Natural killer cell (primary cell): Measurements from ENCODE around the gene YWHAE. TPM values are rescaled to one million over a fixed set of nuclear protein-coding genes. Genes with fewer than 3 reads are reported as not detected.

ENCODE experiments used
- ATAC-seq, 3 donors: fragments of 150-1000 bp in 2 of 3; fragments of 200-7000 bp in 1 of 3; cut with Tn5 transposase; 1 replicate in 1 of 3; 2 replicates in 2 of 3; pipeline ENCODE4 v1.10.0; 2021; ENCODE audit warnings: mild to moderate bottlenecking in 2 of 3, moderate library complexity in 2 of 3
- DNase-seq, 2 donors: peaks; one replicate each; pipeline versions ENCODE4 v3.0.0 to v3.0.0-alpha.2; 2013 to 2021; ENCODE audit warnings: mixed read lengths in 1 of 2
- H3K27ac ChIP-seq: one replicate; pipeline ENCODE4 v1.5.1; 2013; ENCODE audit warnings: mild to moderate bottlenecking, low read length
- H3K27me3 ChIP-seq: one replicate; pipeline ENCODE4 v1.6.1; 2013; ENCODE audit warnings: low read length; ENCODE audit not compliant: control insufficient read depth, insufficient read depth
- H3K36me3 ChIP-seq: one replicate; pipeline ENCODE4 v1.6.1; 2013; ENCODE audit warnings: low read length; ENCODE audit not compliant: control insufficient read depth, insufficient read depth
- H3K4me1 ChIP-seq: one replicate; pipeline ENCODE4 v1.6.1; 2013; ENCODE audit warnings: low read length; ENCODE audit not compliant: control insufficient read depth, insufficient read depth
- H3K4me3 ChIP-seq: one replicate; pipeline ENCODE4 v1.5.1; 2013; ENCODE audit warnings: low read length
- H3K9me3 ChIP-seq: one replicate; pipeline ENCODE4 v1.6.1; 2013; ENCODE audit warnings: low read length; ENCODE audit not compliant: control insufficient read depth, insufficient read depth
- H3K27ac Mint-ChIP-seq, 2 donors: one replicate each; pipeline ENCODE4 v1.8.0; 2022; ENCODE audit warnings: mild to moderate bottlenecking in 2 of 2, mixed read lengths in 2 of 2, moderate library complexity in 1 of 2
- H3K27me3 Mint-ChIP-seq, 2 donors: one replicate each; pipeline ENCODE4 v1.8.0; 2022; ENCODE audit warnings: low read depth in 2 of 2, mixed read lengths in 2 of 2
- H3K36me3 Mint-ChIP-seq: one replicate; pipeline ENCODE4 v1.8.0; 2022; ENCODE audit warnings: mixed read lengths
- H3K4me1 Mint-ChIP-seq, 2 donors: one replicate each; pipeline ENCODE4 v1.8.0; 2022; ENCODE audit warnings: mixed read lengths in 2 of 2
- H3K4me3 Mint-ChIP-seq: one replicate; pipeline ENCODE4 v1.8.0; 2022; ENCODE audit warnings: mild to moderate bottlenecking, moderate library complexity, mixed read lengths
- H3K9me3 Mint-ChIP-seq, 2 donors: one replicate each; pipeline ENCODE4 v1.8.0; 2022; ENCODE audit warnings: mixed read lengths in 2 of 2
- WGBS: methylation state at CpG from one replicate; pipeline ENCODE4 v1.1.7; 2013; ENCODE audit warnings: missing lambda C conversion rate; ENCODE audit not compliant: insufficient coverage; 5-methylcytosine and 5-hydroxymethylcytosine counted together
- intact Hi-C: fragments of 100-400 bp; cut with micrococcal nuclease; formaldehyde crosslinking; loops from one replicate; pipeline ENCODE4 v1.14.2; 2022
- total RNA-seq, 4 donors: library from RNA; stranded (reverse); fragments of 120-200 nt in 1 of 4; gene quantifications; one replicate each; pipeline versions ENCODE4 v1.2.3 to v1.2.4, GENCODE V29; 2013 to 2022
- TF ChIP-seq, protein P1 (sequence below): fragments of 200-600 bp; IDR thresholded peaks from one replicate; pipeline ENCODE4 v1.8.0; 2022; ENCODE audit warnings: antibody characterized with exemption

The YWHAE gene
- total RNA-seq, 3 donors from 2014 or later (not counting 1 experiment from before 2014, with no cell fraction given), result 116 to 134 (median 132) TPM

DNA sequence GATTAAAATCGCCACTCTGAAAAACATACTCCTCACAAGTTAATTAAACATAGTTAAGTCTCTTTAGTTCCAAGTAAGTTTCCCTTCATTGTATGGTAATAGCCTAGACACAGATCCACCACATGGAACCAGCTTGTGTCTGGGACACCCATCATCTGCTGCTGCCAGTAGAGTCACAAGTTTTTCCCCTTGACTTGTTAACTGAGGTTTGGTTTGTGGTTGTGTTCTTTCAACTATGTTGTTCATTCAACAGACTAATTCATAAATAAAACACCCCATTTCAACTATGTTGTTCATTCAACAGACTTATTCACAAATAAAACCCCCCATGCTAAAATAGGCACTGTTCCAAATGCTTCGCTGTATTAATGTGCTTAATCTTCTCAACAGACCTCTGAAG, 24.4 kb downstream of the YWHAE start:
- Mint-ChIP-seq H3K27me3 (no peaks in the 10 kb centered on the region), H3K4me3 (peak overlapping the region; percentile 17), H3K27ac (peak overlapping the region; percentile 47 to 80), H3K36me3 (no peaks in the 10 kb centered on the region), H3K4me1 (peaks cover 79 to 82% of the 10 kb centered on the region in 2 donors), H3K9me3 (no peaks in the 10 kb centered on the region)
- intact Hi-C loops, result loop anchor here (1.0 to 2.0 kb wide), 2 partner anchors 15 to 187 kb away; partner anchors contain the start of gene PITPNA
- peak; percentile 54 to 75 (median 75) for ATAC-seq
- H3K4me1 ChIP-seq, result peaks cover 66% of the 10 kb centered on the region
- H3K36me3 ChIP-seq, result peaks cover 10% of the 10 kb centered on the region
- no peak overlapping the region for H3K4me3 ChIP-seq
- TF ChIP-seq, protein P1, sequence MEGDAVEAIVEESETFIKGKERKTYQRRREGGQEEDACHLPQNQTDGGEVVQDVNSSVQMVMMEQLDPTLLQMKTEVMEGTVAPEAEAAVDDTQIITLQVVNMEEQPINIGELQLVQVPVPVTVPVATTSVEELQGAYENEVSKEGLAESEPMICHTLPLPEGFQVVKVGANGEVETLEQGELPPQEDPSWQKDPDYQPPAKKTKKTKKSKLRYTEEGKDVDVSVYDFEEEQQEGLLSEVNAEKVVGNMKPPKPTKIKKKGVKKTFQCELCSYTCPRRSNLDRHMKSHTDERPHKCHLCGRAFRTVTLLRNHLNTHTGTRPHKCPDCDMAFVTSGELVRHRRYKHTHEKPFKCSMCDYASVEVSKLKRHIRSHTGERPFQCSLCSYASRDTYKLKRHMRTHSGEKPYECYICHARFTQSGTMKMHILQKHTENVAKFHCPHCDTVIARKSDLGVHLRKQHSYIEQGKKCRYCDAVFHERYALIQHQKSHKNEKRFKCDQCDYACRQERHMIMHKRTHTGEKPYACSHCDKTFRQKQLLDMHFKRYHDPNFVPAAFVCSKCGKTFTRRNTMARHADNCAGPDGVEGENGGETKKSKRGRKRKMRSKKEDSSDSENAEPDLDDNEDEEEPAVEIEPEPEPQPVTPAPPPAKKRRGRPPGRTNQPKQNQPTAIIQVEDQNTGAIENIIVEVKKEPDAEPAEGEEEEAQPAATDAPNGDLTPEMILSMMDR, result no peak
- no peaks in the 10 kb centered on the region for H3K27me3 ChIP-seq
- peak in 1 of 2 donors; percentile 58 for DNase-seq
- 36% methylated on average over 2 of the region's 2 CpGs for WGBS
- no peak overlapping the region for H3K27ac ChIP-seq
- no peaks in the 10 kb centered on the region for H3K9me3 ChIP-seq

DNA sequence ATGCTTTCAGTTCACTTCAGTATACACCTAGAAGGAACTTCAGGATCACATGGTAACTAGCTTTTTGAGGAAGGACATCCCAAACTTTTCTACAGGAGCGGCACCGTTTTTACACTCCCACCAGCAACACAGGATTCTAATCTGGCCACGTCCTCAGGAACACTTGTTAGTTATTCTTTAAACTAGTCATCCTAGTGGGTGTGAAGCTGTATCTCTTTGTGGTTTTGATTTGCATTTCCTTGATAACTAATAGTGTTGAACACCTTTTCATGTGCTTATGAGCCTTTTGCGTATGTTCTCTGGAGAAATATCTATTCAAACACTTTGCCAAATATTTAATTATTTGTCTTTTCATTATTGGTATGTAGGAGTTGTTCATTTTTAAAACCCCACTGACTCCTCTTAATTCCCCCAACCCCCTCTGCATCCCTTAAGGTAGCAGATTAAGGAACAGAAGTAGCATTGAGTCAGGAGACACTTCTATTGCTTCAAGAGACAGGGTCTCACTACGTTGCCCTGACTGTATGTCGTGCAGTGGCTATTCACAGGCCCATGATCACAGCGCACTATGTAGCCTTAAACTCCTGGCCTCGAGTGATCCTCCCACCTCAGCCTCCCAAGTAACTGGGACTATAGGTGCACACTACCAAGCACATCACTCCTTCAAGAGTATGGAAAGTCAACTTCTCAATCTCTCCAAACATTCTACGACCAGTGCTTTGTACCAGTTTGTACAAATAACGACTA, 25.4 kb downstream of the YWHAE start:
- peak in 1 of 2 donors; percentile 53 for DNase-seq
- WGBS, result 66% methylated on average over 8 of the region's 10 CpGs
- Mint-ChIP-seq H3K4me3 (peak overlapping the region; percentile 17), H3K27me3 (no peaks in the 10 kb centered on the region), H3K27ac (peak overlapping the region; percentile 47 to 80), H3K36me3 (no peaks in the 10 kb centered on the region), H3K9me3 (no peaks in the 10 kb centered on the region), H3K4me1 (peaks cover 74% of the 10 kb centered on the region in 2 donors)
- H3K4me1 ChIP-seq, result peaks cover 63% of the 10 kb centered on the region
- peaks cover 10% of the 10 kb centered on the region for H3K36me3 ChIP-seq
- peak; percentile 66 to 74 (median 69) for ATAC-seq
- TF ChIP-seq, protein P1, result no peak
- H3K27ac ChIP-seq, result no peak overlapping the region
- H3K27me3 ChIP-seq, result no peaks in the 10 kb centered on the region
- no peaks in the 10 kb centered on the region for H3K9me3 ChIP-seq
- intact Hi-C loops, result loop anchor here (1.0 kb wide), 1 partner anchor 188 kb away; the partner anchor contains the start of gene PITPNA
- no peak overlapping the region for H3K4me3 ChIP-seq

DNA sequence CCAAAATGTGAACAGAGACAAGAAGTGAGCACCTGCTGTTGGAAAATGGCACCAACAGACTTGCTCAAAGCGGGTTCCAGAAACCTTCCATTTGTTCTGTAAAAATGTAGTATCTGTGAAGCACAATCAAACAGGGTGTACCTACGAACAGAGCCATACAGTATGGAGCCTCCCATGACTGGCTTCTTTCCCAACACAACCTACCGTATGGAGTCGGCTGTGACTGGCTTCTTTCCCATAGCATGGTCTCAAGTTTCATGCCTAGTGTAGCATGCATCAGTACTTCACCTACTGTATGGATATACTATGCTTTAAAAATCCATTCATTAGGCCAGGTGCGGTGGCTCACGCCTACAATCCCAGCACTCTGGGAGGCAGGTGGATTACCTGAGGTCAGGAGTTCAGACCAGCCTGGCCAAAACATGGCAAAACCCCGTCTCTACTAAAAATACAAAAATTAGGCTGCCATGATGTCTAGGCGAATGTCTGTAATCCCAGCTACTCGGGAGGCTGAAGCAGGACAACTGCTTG, 26.2 kb downstream of the YWHAE start:
- peaks cover 65% of the 10 kb centered on the region for H3K4me1 ChIP-seq
- DNase-seq (no peak), ATAC-seq (no peak)
- peaks cover 10% of the 10 kb centered on the region for H3K36me3 ChIP-seq
- Mint-ChIP-seq H3K4me3 (peak overlapping the region; percentile 17), H3K27ac (peak overlapping the region; percentile 47 to 80), H3K4me1 (peaks cover 71 to 73% of the 10 kb centered on the region in 2 donors), H3K36me3 (no peaks in the 10 kb centered on the region), H3K27me3 (no peaks in the 10 kb centered on the region), H3K9me3 (no peaks in the 10 kb centered on the region)
- intact Hi-C loops, result no loop called here
- H3K4me3 ChIP-seq, result no peak overlapping the region
- H3K9me3 ChIP-seq, result no peaks in the 10 kb centered on the region
- H3K27ac ChIP-seq, result no peak overlapping the region
- WGBS, result 90% methylated on average over 9 of the region's 9 CpGs
- H3K27me3 ChIP-seq, result no peaks in the 10 kb centered on the region
- TF ChIP-seq, protein P1, result no peak
